ENCODE results near the gene IRX4.

Gene IRX4

DNA sequence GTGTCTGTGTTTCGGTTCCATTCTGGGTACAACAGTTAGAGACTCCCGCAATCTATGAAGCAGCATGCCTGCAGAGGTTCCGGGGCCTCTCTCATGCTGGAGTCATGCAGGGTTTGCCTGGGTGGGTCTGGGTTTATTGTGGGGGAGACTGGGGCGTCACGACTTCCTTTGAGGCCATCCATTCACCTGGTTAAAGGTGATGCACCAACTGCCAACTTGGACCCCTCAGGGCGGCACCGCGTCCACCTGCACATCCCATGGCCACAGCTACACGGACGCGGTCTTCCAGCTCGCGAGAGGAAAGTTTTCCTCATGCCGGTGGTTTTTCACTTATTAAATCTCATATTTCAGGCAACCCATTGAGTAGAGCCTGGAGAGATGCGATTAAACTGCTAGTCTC, 30.9 kb upstream of the IRX4 start:
- DNase-seq: no peak

DNA sequence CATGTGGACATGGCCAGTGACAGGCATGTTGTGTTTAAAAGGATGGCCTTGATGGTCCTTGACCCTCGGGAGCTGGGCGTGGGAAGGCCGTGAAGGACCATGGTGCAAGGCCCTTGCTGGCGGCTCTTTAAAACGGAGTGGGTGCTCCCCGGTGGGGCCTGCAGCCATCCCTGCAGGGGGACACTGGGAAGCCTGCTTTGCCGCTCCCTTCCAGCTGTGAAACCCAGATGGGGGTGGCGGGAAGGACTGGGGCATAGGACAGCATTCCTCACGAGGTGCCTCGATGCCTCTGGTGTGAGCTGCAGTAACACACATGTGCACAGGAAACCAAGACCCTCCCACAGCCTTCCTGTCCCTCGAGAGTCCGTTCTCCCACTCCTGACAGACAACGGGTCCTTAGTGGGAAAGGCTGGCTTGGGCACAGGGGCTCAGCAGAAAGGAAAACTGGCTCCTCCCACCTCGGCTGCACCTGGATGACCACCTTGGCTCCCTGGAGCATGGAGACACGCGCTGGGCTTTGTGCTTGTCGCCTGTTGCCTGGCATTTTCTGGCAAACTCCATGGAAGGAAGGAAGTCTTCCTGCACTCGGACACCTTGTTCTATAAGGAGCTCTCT, 30.3 kb upstream of the IRX4 start:
- DNase-seq: no peak

DNA sequence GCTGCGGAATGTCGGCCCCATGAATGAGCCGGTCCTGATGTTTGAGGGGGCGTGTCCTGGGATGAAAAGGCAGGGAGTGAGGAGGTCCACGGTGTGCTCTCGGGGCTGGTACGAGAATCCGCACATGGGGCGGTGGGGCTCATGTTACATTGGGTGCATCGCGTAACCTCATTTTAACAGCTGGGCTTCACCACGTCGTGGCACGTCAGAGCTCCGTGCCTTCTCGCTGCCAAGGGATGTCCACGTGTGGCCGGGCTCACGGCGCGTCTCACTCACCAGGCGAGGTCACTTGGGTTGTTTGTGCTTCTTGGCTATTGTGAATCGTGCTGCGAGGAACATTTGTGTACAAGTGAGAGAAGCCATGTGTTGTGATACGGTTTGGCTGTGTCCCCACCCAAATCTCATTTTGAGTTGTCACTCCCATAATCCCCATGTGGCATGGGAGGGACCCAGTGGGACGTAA, 29.1 kb upstream of the IRX4 start:
- no peak for DNase-seq

DNA sequence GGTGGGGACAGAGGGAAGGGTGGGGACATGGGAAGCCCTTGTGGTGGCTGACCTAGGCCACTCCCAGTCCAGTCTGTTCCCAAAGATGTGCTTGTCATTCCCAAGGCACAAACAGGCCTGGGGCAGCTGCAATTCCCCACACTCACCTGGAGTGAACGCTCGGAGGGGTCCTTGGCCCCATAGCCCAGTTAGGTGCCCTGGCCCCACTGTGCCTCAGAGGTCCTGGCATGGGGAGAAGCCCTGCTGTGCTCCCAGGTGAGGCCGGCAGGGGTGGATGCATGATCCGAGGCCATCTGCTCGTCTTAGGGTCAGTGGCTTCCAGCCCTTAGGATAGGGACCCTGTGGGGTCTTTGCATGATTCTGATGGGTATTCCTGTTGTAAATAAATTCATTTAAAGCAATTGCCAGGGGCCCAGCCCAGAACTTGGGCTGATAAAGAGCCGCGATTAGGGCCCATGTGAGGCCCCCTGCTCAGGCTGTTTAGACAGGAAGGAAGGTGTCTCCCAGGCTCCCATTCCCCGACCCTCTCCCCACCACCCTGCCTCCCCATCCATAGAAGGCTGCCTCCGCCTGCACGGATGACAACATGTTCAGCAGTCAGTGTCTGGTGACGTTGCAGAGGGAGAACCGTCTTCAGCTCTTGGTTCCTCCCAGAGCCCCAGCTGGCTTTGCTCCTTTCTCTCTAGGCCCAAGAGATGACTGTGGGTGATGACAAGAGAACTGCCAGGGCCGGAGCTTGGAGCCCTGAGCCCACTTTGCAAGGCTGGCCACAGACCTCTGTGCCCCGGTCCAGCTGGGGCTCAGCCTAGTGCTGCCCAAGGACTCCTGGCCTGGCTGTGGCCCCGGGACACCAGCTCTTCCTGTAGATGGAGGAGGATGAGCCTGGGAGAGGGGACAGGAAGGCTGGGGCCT, 28.4 kb upstream of the IRX4 start:
- DNase-seq: no peak

DNA sequence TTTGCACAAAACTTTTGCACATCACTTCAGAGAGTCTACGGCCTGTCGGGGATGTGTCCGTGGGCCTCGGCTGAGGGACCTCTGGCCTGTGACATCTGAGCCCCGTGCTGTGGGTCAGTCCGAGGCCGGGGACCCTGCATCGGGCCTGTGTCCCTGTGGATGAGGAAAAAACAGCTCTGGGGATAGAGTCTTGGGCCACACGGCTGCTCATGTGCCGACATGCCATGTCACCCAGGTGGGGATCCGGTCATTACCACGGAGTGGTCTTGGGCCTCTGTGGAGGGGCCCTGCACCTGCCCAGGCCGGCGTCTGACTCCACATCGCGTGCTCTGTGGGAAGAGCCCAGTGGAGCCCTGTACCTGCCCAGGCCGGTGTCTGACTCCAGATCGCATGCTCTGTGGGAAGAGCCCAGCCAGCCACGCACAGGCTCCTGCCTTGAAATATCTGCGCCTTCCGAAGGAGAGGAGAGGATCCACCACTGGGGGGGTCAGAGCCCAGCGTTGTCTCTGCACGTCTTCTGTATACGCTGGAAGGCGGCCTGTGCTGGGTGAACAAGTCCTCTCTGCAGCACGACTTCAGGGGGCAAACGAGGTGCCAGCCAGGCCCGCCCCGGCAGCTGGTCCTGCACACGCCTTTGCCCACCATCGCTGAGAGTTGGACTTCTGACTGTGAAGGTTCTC, 27.5 kb upstream of the IRX4 start:
- DNase-seq: no peak

DNA sequence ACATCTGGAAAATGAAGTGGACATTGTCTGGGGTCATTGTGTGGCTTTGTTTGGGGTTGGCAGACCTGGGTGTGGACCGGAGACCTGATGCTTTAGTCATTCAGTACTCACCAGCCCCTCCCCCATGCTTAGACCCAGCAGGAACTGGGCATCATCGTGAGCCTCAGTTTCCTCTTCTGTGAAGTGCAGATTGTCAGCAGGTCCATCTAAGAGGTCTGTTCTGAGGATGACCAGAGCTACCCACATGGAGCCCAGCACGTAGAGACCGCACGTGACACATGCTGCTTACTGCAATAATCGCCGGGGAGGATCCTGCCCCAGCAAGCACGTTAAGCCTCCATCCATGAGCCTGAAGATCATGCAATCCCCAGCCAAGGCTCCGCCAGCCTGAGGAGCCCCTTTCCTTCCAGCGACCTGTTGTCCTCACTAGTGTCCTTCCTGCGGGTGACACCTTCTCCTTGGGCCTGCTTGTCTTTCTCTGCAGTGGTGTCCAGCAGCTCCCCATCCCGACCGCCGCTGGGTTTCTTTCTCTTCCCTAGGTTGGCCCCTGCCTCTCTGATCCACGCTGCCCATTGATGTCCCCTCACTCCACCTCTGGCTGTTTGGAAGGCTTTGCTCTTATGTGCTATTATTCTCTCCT, 26.7 kb upstream of the IRX4 start:
- no peak for DNase-seq

DNA sequence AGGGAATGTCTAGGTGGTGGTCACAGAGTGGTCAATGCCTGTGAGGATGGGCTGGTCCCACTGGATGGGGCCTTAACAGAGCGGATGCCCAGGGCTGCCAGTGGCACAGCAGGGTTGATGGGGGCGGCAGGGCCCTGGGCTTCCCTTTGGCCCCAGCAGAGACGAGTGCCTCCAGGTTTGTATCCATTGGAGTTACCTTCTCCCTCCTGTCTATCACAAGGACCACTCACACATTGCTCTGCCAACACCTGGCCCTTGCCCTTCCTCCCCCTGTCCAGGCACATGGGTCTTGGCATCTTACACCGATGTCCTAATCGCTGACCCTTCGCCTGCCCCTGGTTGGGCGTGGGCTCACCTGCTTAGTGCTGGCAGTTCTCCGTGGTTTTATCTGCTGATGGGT, 26.2 kb upstream of the IRX4 start:
- no peak for DNase-seq

DNA sequence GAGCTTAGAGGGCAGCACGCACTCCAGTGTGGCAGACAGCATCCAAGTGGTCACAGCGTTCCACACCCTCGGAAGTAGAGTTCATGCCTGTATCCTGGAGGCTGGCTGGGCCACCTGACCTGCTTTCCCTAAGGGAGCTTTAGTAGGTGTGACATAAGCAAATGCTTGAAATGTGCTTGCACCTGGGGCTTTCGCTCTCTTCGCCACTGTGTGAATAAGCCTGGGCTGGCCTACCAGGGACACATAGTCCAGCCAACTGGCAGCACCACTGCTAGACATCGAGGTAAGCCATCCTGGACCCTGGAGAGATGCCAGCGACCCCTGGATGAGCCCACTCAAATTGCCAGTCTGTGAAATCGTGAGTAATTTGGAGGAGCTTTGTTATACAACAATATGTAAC, 24.9 kb upstream of the IRX4 start:
- DNase-seq: no peak

DNA sequence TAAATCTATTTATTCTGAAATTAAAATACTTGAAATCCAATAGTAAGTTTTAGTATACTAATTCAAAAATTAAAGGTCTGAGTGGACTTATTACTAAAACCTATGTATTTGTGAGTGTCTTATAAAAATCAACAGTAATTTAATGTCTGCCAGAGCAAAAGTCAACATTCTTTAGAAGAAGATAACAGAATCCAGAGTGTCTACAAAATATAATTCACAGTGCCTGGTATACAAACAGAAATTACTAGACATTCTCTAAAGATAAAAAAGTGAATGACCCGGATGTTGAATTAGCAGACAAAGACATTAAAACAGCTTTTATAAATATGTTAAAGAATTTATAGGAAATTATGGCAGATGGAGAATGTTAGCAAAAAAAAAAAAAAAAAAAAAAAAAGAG, 22.4 kb upstream of the IRX4 start:
- no peak for DNase-seq

DNA sequence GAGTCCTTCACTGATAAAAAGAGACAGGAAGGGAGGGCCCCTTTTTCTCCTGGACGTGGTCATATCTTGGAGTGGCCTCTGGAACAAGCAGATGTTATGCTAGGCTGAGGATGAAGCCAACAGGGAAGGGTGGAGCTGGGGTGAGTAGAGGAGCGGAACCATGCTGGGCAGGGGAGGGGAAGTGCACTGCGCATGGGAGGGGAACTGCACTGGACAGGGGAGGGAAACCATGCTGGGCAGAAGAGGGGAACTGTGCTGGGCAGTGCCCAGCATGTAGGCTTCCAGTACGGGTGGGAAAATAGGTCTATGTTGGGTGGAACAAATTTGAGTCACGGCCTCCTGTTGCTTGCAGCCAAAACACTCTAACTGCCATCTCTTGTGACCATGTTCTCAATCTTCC, 19.3 kb upstream of the IRX4 start:
- no peak for DNase-seq

DNA sequence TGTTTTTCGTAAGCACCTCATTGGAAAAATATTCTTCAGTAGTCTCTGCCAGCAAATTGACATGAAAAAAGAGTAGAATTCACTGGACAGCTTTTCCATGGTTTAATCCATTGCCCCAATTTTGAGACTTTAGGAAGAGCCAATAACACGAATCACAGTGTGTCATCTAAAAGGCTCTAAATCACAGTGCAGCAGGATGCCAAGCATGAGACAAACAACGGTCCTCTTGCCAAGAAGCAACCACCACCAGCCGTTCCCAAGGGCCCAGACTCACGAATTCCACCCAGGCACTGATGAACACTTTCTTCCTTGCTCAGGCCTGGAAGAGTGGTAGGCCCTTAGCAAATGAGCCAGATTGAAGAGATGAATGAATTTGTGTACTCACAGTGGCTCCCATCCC, 18.3 kb upstream of the IRX4 start:
- no peak for DNase-seq

DNA sequence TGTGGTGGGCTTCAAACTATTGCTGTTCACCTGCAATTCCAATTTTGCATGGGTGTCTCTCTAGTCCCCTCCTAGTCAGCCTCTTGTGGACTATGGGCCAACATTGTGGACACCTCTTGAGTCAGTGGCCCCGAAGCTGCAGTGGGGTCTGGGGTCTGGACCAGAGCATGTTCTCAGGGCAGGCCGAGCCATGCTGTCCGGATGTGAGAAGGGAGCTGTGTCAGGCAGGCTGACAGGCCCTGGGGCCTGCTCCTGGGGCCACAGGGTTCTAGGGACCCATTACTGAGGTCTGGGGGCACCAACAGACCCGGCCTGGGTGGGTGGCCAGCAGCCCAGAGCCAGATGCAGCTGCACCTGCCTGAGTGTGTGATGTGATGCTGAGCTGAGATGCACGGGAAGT, 16.5 kb upstream of the IRX4 start:
- DNase-seq: no peak

DNA sequence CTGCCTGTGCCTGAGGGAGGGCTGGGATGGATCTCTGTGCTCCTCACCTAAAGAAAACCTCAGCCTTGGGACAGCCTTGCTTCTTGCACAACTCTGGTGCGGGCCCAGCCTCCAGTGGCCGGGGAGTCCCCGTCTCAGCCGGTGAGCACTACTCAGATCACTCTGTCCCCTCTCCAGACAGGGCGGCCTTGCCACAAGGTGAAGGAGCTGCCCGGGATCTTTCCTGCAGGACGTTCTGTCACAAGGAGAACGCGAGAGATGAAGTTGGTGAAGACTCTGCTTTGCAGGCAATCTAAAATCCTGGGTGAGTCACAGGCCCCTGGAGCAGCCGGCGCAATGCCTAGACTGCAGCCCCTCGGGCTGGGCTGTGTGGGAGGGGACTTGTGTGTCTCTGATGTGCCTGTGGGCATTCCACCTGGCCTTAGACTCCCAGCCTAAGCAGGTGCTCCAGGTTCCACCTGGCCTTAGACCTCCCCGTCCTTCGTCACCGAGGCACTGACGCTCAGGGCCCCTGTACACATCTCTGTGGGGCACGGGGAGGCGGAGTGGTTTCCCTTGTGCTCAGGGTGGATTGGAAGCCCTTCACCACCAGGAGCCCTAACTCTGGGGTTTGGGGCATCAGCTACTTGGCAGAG, 15.2 kb upstream of the IRX4 start:
- DNase-seq: no peak

DNA sequence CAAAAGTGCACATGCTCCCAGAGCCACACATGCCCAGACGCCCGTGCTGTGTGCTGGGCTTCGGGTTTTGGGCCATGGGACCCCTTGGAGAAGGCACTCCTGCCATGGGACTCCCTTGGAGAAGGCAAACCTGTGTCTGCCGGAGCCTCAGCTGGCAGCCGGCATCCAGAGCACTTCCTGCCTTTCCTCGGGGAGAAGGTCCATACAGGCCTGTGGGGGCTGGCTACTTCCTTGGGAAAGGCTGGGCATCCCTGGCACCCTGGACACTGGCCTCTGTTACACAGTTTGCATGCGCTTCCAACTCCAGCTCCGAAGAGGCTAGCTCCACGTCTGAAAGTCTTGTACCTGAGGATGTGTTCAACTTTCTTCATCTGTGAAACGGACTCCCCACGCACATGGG, 14.7 kb upstream of the IRX4 start:
- no peak for DNase-seq

DNA sequence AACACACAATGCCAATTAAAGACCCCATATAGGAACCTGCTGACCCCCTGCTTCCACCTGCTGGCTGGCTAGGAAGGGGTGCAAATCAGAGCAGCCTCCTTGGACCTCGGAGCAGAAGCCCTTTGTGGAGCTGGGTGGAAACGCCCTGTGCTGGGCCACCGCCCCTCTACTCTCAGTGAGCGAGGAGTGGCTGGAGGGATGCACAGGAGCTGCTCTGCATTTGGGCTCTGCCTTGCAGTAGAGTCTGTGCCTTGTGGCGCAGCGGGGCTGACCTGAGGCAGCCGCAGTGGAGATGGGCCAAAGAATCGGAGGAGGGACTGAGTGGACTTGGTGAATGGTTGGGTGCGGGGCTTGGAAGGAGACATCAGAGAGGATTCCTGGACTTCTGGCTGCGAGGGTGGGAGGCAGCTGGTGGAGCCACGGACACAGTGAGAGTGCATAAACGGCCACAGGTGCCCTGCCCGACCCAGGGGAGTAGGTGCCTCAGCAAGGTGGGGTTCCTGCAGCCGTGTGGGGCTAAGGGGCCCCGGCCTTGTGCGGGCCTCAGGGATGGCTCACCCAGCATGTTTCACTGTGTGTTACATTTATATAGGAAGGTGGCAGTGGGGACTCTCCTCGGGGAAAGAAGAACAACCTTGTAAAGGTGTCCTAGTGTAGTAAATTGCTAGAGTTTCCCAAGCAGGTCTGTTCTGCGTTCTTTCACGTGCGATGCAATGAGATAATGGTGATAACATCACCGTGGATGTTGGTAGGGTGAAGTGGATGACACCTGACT, 14.1 kb upstream of the IRX4 start:
- no peak for DNase-seq

DNA sequence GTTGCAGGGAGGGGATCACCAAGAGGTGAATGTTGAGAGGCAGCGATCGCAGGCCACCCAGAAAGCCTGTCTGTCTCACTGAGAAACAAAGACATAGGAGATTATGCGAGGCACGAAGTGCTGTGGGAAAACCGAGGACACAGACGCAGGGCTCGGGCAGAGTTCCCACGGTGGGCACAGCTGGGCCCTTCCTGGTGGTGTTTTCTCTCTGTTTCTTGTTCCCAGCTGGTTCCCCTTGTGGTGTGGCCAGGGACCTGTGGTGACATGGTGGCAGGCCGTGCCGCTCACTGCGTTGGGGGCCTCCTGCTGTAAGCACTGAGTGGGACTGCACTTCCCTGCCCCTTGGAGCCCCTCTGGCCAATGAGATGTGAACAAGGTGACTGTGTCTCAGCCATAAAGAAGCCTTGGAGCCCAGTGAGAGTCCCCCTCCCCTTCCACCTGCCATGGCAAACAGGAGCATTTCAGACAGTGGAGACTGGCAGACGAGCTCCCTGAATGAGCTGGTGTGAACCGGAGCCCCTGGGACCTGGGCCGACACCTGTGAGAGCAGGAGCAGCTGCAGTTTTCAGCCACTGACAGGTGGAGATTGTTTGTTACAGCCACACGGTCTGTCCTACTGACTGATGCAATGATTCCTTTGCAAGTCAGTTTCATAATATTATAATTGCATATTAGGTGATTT, 13.2 kb upstream of the IRX4 start:
- DNase-seq: no peak

DNA sequence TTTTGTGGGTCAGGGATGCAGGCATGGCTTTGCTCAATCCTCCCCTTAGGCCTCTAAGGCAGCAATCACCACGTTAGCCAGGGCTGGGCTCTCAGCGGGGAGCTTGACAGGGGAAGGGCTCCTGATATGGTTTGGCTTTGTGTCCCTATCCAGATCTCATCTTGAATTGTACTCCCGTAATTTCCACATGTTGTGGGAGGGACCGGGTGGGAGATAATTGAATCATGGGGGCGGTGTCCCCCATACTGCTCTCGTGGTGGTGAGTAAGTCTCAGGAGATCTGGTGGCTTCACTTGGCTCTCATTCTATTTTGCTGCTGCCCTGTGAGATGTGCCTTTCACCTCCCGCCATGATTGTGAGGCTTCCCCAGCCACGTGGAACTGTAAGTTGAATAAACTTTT, 11.5 kb upstream of the IRX4 start:
- no peak for DNase-seq

DNA sequence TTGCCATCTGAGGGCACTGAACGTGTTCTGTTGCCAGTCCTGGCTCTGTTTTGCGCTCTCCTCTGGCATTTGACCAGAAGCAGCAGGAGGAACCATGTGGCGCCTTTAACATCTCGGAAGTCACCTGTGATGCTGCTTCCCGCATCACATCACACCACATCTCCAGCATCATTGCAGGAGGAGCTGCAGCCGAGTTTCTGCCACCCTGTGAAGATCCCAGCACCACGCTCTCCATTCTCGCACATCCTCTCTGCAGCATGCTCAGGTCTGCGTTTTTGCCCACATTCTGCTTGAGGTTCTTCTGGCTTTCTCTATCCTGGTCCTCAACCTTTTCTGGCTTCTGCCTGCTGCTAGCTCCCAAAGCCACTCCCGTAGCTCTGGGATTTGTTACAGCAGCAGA, 11.0 kb upstream of the IRX4 start:
- DNase-seq: no peak

DNA sequence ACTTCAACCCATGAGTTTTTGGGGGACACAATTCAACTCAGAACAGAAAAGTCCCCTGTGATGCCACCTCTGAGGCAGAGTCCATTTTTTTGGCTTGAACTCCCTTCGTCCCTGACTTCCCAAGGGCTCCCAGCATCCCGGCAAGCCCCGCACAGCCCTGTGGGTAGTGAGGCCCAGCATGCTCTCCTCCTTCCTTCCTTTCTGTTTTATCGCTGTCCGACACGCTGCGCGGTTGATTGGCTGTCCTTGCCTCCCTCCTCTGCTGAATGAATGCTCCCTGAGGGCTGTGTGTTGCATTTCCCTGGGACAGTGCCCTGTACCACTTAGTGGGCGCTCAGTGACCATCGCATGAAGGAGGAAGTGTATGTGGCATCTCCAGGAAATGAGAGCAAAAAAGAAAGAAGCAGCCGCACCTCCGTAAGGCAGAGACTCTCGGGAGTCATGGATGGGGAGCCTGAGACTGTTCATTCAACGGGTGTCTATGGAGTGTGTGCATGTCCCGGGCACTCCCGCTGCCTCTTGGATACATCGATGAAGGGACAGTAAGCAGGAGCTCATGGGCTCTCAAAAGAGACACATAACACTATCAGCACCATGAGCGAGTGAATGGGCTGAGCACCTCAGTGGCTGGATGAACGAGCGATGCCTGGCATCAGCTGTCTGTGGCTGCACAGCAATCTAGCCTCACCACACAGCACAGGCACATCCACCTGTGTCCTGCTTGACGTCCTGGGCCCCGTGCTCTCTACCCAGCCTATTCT, 10.1 kb upstream of the IRX4 start:
- no peak for DNase-seq

DNA sequence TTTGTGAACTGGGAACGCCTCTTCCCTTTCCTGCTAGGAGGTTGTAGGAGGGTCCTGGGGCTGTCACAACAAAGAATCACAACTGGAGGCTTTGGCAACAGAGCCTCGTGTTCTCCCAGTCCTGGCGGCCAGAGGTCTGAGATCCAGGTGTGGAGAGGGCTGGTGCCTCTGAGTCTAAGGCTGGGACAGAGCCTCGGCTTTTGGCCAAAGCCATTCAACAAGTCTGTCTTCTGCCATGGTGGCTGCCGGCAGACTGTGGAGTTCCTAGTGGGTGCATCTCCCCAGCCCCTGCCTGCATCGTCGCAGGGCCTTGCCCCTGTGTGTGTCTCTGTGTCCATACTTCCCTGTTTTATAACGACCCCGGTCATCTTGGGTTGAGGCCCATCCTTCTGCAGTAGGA, 9.5 kb upstream of the IRX4 start:
- no peak for DNase-seq

DNA sequence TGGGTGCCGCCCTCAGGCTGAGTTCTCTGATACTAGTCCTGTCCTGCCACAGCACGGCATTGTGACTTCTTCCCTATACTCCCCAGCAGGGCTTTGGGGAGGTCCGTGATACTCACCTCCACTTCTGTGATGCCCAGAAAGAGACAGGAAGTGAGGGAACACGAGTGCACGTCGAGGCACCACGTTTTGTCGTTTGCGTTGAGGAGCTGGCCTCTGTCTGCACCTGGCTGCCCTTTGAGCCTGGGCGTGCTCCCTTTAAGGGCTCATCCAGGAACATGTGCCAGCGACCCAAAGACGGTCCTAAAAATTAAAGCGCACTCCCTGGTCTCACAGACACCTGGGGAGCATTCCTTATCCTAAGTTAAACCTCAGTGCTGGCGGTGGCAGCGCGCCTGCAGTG, 8.7 kb upstream of the IRX4 start:
- DNase-seq: no peak
